Activated CD4-positive, alpha-beta T cell treated with anti-CD3 and anti-CD28 coated beads for 1 hour (primary cell): Measurements from ENCODE around the gene DNAAF8.

Source experiments
- DNase-seq: peaks from one replicate; pipeline ENCODE4 v3.0.0-alpha.2; 2020

DNAAF8 gene

DNA sequence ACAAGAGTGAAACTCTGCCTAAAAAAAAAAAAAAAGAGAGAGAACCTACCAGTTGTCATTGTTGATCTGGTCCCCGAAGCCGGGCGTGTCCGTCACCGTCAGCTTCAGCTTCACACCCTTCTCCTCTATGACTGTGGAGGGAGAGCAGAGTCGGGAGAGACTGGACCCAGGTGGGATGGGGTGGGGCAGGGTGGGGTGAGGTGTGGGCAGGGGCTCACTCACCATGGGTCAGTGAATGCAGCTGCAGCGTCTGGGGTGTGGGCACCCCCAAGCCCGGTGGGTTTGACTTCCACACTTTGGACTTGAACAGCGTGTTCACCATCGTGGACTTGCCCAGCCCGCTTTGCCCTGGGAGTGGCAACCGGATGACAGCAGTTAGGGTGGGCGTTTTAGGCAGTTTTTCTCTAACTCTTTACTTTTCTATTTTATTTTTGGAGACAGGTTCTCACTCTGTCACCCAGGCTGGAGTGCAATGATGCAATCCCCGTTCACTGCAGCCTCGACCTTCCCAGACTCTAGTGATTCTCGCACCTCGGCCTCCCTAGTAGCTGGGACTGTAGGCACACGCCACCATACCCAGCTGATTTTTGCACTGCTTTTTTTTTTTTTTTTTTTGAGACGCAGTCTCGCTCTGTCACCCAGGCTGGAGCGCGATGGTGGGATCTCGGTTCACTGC is 51.6 kb downstream of the DNAAF8 start:
- no peak for DNase-seq

DNA sequence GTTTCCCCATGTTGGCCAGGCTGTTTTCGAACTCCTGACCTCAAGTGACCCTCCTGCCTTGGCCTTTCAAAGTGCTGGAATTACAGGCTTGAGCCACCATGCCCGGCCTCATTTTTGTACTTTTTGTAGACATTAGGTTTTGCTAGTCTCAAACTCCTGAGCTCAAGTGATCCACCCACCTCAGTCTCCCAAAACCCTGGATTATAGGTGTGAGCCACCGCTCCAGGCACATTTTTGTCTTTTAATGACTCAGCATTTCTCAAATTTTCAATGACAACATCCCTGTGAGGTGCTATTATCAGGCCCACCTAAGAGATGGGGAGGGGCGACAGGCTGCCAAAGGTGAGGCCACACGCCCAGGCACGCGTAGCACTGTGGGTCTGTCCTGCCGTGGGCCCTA is 52.7 kb downstream of the DNAAF8 start:
- no peak for DNase-seq

DNA sequence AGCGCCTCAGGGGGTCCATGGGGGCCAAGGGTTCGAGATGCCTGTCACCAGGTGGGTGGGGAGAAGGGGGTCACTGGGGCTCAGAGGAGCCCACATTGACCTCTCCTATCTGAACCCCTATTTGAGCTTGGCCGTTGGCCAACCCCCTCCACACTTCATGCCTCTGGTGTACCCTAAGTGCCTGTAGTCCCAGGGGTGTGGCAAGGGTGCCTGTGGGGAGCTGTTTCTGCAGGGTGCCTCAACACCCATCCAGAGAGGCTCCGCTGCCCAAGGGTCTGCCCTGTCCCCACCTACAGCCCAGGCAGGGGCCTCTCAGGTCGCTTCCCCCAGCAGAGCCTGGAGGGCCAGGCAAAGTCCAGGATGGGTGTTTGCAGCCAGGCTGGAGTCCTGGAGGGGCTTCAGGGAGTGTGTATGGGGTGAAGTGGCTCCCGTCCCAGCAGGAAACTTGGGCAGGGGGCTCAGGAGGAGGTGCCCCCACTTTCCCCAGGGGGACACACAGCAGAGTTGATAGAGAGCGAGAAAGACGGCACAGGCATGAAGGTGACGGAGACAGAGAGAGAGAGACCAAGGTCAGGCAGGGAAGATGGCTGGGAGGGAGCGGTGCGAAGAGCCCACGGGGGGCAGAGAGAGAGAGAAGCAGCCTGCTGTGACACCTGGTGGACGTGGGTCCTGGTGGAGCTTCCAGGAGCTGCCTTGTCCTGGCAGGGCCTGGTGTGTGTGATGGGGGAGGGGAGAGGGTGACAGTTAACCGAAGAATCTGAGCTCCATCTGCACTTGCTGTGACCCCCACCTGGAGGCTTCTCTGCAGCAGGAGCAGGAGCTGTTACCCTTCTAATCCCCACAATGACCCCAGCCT is 53.5 kb downstream of the DNAAF8 start, which contains the start of gene SEPTIN12:
TSS of gene SEPTIN12 (minus strand) at position 719 of the 856 bp plus-strand sequence. CDS start at position 19, 700 bp downstream.
- no peak for DNase-seq

DNA sequence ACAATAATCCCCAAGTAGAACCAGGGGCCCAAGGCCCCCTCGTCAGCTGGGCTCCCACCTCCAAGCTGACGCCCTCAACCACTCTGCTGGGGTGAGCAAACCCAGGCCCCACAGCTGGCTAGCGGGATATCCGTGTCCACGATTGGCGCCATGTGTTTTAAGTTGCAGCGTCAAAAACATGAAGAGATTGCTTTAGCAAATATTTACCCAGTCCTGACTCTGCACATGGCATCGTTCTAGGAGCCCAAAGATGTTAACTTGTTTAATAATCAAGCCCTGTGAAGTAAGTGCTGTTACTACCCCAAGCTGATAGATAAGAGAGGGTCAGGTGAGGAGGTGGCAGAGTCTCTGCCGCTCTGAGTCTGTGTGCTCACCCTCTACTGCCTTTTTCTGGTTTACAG is 54.2 kb downstream of the DNAAF8 start:
- DNase-seq: no peak

DNA sequence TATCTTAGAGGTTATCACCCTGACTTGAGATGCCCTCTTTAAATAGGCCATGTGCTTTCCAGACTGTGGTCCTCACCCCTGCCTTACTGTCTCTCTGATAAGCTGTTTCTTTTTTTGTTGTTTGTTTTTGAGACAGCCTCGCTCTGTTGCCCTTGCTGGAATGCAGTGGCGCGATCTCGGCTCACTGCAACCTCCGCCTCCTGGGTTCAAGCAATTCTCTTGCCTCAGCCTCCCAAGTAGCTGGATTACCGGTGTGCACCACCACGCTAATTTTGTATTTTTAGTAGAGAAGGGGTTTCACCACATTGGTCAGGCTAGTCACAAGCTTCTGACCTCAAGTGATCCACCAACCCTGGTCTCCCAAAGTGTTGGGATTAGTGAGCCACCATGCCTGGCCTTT is 54.6 kb downstream of the DNAAF8 start:
- no peak for DNase-seq

DNA sequence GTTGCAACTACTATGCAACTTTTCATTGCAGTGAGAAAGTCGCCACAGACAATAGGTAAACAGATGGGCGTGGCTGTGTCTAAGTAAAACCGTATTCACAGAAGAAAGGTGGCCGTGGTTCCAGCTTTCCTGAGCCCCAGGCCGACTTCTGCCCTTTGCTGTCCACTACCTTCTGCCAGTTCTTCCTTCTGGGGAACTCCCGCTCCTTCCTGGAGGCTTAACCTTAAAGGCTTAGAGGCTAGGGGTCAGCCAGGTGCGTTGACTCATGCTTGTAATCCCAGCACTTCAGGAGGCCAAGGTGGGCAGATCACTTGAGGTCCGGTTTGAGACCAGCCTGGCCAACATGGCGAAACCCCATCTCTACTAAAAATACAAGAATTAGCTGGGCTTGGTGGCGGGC is 55.9 kb downstream of the DNAAF8 start:
- DNase-seq: no peak

DNA sequence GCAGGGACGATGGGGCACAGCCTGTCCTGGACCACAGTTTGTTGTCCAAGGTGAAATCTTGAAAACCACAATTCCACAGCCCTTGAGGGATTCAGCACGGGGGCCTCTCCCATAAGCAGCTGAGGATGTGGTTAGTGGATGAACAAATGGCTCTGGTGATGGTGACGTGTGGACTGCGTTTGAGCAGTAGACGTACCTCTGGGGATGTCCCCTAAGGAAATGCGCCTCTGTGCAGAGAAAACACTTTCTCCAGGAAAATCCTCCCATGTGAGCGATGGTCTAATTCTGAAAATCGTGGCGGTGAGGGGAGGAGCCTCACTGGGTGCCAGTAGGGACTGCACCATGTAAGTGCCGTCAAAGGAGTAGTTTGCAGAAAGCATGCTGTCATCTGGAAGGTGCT is 56.5 kb downstream of the DNAAF8 start:
- DNase-seq: no peak

DNA sequence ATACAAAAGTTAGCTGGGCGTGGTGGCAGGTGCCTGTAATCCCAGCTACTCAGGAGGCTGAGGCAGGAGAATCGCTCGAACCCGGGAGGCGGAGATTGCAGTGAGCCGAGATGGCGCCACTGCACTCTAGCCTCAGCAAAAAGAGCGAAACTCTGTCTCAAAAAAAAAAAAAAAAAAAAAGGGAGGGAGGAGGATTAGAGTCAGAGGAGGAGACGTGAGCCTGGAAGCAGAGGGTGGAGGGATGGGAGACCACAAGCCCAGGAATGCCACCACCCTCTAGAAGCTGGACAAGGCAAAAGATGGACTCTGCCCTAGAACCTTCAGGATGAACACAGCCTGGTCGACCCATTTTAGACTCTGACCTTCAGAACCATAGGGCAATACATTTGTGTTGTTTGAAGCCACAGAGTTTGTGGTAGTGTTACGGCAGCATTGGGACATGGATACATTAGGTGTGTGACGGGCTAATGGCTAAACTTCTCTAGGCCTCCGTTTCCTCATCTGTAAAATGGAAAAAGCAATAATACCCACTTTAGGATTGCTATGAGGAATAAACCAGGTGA is 58.7 kb downstream of the DNAAF8 start:
- no peak for DNase-seq

DNA sequence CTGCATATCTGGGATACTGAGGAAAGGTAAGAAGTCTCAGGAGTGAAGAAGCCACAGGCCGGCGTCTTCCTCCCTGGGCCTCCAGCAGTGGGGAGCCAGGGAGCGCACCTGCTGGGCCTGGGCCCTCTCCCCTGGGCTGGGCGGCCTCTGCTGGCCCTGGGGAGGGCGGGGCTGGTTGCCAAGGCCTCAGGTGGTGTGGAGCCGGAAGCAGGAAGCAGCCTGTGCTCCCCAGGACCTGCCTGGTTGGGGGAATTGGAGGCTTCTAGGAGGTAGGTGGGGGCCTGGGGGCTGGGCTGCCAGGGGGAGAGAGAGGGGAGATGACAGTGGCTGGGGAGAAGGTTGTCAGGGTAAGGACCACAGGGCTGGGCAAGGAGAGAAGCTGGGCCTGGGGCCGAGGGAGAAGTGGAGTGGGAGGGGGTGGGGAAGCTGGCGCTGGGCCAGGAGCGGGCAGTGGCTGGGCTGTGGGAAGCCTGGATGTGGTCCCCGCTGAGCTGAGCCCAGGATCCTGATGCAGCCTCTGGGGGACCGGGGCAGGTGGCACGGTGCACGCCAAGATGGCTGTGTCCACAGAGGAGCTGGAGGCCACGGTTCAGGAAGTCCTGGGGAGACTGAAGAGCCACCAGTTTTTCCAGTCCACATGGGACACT is 61.0 kb downstream of the DNAAF8 start, which contains the start of gene SMIM22:
TSS of gene SMIM22 (plus strand) at position 189 of the 647 bp plus-strand sequence. CDS start at position 555, 366 bp downstream.
- no peak for DNase-seq

DNA sequence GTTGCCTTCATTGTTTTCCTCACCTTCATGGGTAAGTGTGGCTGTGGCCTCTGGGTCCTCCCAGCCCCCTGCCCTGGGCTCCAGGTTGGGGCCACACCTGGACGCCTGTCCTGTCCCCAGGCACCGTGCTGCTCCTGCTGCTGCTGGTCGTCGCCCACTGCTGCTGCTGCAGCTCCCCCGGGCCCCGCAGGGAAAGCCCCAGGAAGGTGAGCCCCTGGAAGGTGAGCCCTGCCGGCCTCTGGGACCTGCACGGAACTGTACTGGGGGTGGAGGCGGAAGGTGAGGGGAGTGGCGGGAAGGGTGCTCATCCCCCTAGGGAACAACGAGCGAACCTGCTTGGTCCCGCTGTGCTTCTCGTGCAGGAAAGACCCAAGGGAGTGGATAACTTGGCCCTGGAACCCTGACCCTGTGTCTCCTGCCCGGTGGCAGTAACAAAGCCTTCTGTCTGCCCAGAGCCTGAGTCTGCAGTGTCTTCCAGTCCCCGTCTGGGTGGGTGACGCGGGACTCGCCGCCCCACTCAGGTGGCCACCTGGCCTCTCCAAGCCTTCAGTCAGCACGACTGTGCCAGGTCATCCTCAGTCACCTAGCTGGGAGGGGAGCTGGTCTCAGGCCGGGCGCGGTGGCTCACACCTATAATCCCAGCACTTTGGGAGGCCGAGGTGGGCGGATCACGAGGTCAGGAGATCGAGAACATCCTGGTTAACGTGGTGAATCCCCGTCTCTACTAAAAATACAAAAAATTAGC is 61.7 kb downstream of the DNAAF8 start:
- DNase-seq: no peak

DNA sequence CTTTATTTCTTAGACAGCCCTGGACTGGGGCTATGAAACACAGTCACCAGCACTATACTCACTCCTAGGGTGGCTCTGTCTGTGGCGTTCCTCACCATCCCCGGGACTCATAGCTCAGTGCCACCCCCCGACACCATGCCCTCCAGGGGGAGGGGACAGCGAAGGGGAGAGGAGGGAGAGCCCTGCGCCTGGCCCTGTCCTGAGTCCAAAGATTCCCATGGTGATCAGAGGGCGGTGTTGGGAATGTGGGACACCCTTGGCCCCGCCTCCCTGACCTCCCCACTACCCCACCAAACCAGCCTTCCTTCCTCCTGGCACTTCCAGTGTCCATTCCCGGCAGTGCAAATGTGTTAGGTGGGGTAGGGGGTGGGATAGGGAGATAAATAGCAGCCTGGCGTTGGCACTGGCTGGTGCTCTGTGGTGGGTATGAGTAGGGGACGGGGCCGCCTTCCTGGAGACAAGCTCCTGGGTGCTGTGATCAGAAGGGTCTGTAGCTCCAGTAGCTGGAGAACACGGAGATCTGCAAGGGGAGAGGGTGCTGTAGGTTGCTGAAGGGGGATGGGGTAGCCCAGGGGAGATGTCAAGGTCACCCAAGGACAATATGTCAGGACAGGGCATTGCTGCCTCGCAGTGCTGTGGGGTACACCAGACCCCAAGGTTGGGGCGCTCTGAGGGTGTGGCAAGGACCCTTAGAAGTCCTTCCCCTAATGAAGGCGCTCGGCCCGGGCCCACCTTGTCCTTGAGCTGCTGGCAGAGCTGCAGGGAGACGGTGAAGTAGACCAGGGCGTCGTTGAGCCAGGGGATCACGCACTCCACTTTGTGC is 62.9 kb downstream of the DNAAF8 start:
- DNase-seq: no peak

DNA sequence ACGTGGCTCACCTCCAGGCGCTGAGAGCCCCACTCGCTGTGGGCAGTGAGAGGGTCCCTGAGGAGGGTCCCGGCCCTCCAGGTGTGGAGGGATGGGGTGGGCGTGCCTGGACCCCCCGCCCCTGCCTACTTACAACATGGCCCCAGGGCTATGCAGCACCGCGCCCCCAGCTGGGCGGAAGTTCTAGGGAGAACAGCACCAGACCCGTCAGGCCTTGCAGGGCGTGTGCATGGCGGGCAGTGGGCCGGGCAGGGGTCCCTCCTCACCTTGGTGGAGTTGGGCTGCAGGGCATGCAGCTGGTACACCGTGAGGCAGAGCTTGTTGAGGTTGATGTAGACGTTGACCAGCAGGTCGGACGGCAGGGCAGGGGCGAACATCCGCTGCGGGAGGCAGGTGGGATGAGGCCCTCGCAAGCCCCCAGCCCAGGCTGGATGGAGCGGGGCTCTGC is 63.5 kb downstream of the DNAAF8 start:
- no peak for DNase-seq

DNA sequence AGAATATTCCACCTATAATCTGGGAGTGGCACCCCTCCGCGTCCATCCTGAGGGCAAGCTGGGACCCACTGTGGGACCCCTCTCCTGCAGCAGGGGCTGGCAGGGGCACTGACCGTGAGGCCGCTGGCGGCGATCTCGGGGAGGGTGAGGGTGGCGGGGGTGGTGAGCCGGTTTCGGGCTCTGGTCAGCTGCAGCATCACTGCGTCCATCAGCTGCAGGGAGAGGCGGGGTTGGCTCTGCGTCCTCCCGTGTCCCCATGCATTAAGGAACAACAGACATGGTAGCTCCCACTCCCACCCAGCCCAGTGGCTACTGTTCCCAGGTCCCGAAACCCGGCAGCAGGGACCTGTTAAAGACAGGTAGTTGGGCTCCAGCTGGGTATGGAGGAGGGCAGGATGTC is 64.1 kb downstream of the DNAAF8 start:
- DNase-seq: no peak
